SU-DHL-6 (cell line): ENCODE results near the gene KLF13.

ENCODE experiments used
- EZH2phosphoT487 ChIP-seq: fragments of 200-600 bp; sonication (generic), shearing (Covaris generic); conservative IDR thresholded peaks from 2 replicates; pipeline ENCODE4 v1.6.1; 2018; ENCODE audit warnings: mild to moderate bottlenecking, antibody characterized with exemption, low read length, moderate library complexity, mixed read lengths
- TF ChIP-seq, protein P1 (sequence below): fragments of 200-600 bp; sonication (generic); IDR thresholded peaks from one replicate; pipeline ENCODE4 v1.5.1; 2017; ENCODE audit warnings: antibody characterized with exemption, mild to moderate bottlenecking, low read length, moderate library complexity; ENCODE audit not compliant: insufficient read depth, poor library complexity, severe bottlenecking

DNA sequence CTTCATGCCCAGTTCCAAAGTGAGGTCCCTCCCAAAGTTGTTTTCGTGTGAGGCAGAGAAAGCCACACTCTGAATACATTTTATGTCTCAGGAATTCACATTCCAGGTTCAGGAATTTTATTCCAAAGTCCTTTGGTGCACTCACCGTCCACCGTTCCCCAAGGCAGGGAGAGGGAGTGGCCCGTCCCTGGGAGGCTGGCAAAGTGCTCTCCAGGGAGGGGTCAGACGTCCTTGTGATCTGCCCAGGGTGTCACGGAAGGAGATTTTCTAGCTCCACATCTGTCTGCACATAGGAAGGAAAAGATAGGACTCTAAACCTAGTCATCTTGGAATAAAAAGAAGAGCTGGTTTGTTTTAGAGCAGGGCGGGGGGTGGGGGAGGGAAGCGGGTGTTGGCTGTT is 47.9 kb downstream of the KLF13 start:
- TF ChIP-seq, protein P1, sequence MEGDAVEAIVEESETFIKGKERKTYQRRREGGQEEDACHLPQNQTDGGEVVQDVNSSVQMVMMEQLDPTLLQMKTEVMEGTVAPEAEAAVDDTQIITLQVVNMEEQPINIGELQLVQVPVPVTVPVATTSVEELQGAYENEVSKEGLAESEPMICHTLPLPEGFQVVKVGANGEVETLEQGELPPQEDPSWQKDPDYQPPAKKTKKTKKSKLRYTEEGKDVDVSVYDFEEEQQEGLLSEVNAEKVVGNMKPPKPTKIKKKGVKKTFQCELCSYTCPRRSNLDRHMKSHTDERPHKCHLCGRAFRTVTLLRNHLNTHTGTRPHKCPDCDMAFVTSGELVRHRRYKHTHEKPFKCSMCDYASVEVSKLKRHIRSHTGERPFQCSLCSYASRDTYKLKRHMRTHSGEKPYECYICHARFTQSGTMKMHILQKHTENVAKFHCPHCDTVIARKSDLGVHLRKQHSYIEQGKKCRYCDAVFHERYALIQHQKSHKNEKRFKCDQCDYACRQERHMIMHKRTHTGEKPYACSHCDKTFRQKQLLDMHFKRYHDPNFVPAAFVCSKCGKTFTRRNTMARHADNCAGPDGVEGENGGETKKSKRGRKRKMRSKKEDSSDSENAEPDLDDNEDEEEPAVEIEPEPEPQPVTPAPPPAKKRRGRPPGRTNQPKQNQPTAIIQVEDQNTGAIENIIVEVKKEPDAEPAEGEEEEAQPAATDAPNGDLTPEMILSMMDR: no peak
- no peak for TF ChIP-seq EZH2phosphoT487
